Measurements from ENCODE around the gene GPR108. TPM values are rescaled to one million over a fixed set of nuclear protein-coding genes. Genes with fewer than 3 reads are reported as not detected.

GPR108 gene
- total and polyA plus RNA-seq, 2 of the 13 experiments (the other 11 are each of a cell fraction or from before 2014, with no cell fraction given), result 36.4 to 63.0 TPM

DNA sequence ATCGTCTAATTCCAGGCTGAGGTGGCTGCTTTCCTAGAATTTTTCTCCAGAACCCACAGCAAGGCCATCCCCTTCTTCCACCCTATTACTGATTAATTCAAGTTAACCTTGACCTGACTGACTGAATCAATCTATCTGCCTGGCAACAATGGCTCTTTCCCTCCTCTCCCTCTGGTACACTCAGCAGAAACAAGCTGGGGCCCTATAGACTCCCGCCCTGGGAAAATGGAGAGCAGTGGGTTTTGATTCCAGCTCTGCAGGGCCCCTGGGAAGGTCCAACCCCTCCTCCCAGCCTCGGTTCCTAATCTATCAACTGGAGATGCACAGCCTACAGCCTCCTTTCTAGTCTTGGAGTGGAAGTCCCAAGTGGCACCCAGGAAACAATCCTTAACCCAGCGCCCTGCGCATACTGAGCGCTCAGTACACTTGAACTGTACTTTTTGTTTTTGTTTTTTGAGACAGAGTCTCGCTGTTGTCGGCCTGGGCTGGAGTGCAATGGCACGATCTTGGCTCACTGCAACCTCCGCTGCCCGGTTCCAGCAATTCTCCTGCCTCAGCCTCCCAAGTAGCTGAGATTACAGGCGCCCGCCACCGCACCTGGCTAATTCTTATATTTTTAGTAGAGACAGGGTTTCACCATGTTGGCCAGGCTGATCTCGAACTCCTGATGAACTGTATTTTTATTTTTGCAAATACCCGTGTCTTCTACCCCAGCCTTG lies 11.7 kb downstream of the GPR108 start (continued):
- TF ChIP-seq, protein P1, sequence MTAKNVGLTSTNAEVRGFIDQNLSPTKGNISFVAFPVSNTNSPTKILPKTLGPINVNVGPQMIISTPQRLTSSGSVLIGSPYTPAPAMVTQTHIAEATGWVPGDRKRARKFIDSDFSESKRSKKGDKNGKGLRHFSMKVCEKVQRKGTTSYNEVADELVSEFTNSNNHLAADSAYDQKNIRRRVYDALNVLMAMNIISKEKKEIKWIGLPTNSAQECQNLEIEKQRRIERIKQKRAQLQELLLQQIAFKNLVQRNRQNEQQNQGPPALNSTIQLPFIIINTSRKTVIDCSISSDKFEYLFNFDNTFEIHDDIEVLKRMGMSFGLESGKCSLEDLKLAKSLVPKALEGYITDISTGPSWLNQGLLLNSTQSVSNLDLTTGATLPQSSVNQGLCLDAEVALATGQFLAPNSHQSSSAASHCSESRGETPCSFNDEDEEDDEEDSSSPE (CRISPR knock-in tag; IDR thresholded peaks at IDR 0.05), result peak; percentile 61; the same call in 1 of the 2 replicates
- TF ChIP-seq WIZ (CRISPR knock-in tag; IDR thresholded peaks at IDR 0.05), result no peak
- no peak for TF ChIP-seq ZNF235 (CRISPR knock-in tag; IDR thresholded peaks at IDR 0.05; ENCODE audit: borderline replicate concordance)
- TF ChIP-seq, protein P2, sequence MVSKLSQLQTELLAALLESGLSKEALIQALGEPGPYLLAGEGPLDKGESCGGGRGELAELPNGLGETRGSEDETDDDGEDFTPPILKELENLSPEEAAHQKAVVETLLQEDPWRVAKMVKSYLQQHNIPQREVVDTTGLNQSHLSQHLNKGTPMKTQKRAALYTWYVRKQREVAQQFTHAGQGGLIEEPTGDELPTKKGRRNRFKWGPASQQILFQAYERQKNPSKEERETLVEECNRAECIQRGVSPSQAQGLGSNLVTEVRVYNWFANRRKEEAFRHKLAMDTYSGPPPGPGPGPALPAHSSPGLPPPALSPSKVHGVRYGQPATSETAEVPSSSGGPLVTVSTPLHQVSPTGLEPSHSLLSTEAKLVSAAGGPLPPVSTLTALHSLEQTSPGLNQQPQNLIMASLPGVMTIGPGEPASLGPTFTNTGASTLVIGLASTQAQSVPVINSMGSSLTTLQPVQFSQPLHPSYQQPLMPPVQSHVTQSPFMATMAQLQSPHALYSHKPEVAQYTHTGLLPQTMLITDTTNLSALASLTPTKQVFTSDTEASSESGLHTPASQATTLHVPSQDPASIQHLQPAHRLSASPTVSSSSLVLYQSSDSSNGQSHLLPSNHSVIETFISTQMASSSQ (IDR thresholded peaks at IDR 0.05; ENCODE audit: low read depth), result peak; percentile 88
- TF ChIP-seq, protein P2 (CRISPR knock-in tag; IDR thresholded peaks at IDR 0.05; ENCODE audit: borderline replicate concordance), result peak; percentile 93
- no peak for TF ChIP-seq ZFP41 (CRISPR knock-in tag; IDR thresholded peaks at IDR 0.05; ENCODE audit: borderline replicate concordance)
- TF ChIP-seq, protein P3, sequence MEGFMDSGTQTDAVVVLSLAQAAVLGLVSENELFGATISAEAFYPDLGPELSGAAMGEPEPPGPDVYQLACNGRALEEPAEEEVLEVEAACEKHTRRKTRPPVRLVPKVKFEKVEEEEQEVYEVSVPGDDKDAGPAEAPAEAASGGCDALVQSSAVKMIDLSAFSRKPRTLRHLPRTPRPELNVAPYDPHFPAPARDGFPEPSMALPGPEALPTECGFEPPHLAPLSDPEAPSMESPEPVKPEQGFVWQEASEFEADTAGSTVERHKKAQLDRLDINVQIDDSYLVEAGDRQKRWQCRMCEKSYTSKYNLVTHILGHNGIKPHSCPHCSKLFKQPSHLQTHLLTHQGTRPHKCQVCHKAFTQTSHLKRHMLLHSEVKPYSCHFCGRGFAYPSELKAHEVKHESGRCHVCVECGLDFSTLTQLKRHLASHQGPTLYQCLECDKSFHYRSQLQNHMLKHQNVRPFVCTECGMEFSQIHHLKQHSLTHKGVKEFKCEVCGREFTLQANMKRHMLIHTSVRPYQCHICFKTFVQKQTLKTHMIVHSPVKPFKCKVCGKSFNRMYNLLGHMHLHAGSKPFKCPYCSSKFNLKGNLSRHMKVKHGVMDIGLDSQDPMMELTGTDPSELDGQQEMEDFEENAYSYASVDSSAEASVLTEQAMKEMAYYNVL (CRISPR knock-in tag; IDR thresholded peaks at IDR 0.05; ENCODE audit: borderline replicate concordance), result no peak
- TF ChIP-seq CENPT (CRISPR knock-in tag; IDR thresholded peaks at IDR 0.05; ENCODE audit: low read depth), result no peak
- no peak for TF ChIP-seq RAD51 (IDR thresholded peaks at IDR 0.05; ENCODE audit: borderline replicate concordance)
- TF ChIP-seq MAFF (IDR thresholded peaks at IDR 0.05; ENCODE audit: low read depth, low read length), result peak; percentile 63
- TF ChIP-seq RBAK (CRISPR knock-in tag; IDR thresholded peaks at IDR 0.05), result no peak
- TF ChIP-seq KDM6A (CRISPR knock-in tag; IDR thresholded peaks at IDR 0.05; ENCODE audit: low read depth), result peak; percentile 29; the same call in 1 of the 2 replicates
- TF ChIP-seq ZNF253 (CRISPR knock-in tag; IDR thresholded peaks at IDR 0.05; ENCODE audit: borderline replicate concordance), result no peak
- TF ChIP-seq HOXD1 (CRISPR knock-in tag; IDR thresholded peaks at IDR 0.05), result no peak
- TF ChIP-seq, protein P4, sequence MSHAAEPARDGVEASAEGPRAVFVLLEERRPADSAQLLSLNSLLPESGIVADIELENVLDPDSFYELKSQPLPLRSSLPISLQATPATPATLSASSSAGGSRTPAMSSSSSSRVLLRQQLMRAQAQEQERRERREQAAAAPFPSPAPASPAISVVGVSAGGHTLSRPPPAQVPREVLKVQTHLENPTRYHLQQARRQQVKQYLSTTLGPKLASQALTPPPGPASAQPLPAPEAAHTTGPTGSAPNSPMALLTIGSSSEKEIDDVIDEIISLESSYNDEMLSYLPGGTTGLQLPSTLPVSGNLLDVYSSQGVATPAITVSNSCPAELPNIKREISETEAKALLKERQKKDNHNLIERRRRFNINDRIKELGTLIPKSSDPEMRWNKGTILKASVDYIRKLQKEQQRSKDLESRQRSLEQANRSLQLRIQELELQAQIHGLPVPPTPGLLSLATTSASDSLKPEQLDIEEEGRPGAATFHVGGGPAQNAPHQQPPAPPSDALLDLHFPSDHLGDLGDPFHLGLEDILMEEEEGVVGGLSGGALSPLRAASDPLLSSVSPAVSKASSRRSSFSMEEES (CRISPR knock-in tag; IDR thresholded peaks at IDR 0.05), result 0 out of 2 replicates have a peak, but pooled peaks have one; percentile 29
- TF ChIP-seq MED1 (CRISPR knock-in tag; IDR thresholded peaks at IDR 0.05), result peak; percentile 76
- TF ChIP-seq, protein P5, sequence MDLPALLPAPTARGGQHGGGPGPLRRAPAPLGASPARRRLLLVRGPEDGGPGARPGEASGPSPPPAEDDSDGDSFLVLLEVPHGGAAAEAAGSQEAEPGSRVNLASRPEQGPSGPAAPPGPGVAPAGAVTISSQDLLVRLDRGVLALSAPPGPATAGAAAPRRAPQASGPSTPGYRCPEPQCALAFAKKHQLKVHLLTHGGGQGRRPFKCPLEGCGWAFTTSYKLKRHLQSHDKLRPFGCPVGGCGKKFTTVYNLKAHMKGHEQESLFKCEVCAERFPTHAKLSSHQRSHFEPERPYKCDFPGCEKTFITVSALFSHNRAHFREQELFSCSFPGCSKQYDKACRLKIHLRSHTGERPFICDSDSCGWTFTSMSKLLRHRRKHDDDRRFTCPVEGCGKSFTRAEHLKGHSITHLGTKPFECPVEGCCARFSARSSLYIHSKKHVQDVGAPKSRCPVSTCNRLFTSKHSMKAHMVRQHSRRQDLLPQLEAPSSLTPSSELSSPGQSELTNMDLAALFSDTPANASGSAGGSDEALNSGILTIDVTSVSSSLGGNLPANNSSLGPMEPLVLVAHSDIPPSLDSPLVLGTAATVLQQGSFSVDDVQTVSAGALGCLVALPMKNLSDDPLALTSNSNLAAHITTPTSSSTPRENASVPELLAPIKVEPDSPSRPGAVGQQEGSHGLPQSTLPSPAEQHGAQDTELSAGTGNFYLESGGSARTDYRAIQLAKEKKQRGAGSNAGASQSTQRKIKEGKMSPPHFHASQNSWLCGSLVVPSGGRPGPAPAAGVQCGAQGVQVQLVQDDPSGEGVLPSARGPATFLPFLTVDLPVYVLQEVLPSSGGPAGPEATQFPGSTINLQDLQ (CRISPR knock-in tag; IDR thresholded peaks at IDR 0.05), result peak; percentile 35; the same call in 1 of the 2 replicates
